ENCODE data around the gene TMC2.
"Not testable (repeated sequence)": the region's sequence is repeated elsewhere in the genome, so short reads cannot be mapped to it uniquely, and the experiment has no call there.

TMC2 gene

DNA sequence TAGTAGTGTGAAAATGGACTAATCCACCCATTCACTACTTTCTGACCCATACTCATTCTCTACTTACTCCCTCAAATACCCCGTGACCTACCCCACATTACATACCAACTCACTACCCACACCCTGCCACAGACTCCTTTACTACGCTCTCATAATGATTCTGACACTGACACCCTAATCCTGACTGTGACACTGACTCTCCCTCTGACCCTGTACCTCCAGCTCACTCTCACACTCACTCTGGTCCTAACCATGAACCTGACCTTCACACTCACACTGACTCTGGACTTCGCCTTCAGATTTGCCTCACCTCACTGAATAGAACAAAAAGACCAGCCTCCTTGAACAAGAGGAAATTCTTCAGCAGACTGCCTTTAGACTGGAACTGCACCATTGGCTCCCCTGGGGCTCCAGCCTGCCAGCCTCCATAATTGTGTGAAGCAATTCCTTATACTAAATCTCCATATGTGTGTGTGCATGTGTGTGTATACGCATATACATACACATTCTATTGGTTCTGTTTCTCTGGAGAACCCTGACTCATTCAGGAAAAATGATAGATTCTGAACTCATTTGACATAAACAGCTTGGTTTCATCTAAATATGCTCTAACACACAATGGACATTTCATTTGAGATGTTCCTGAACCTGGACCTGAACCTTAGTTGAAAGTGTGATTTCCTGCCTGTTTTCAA is 17.1 kb upstream of the TMC2 start:
- no peak overlapping the region for H3K4me3 Mint-ChIP-seq
- H3K4me1 Mint-ChIP-seq: peaks cover 15% of the 10 kb centered on the region
- no peaks in the 10 kb centered on the region for H3K9me3 Mint-ChIP-seq
- no peaks in the 10 kb centered on the region for H3K27me3 Mint-ChIP-seq
- no peak for ATAC-seq
- no peak overlapping the region for H3K27ac Mint-ChIP-seq
- H3K36me3 Mint-ChIP-seq: no peaks in the 10 kb centered on the region

DNA sequence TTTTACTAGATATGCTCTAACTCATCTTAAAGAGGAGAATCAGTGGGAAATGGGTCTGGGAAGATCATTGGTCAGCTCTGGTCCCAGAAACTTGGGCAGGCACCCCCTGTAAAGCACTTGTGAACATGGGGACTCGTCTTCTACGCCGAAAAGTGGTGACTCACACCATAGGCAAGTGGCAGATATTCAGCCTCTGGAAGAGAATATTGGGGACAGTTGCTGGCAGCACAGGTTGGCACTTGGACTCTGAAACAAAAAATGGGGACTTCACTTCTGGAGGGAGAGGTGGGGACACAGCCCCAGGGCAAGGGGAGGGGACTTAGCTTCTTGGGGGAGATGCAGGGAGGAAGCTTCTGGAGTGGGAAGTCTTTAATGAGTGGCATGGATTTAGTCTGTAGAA is 15.8 kb upstream of the TMC2 start:
- H3K36me3 Mint-ChIP-seq: no peaks in the 10 kb centered on the region
- H3K4me3 Mint-ChIP-seq: no peak overlapping the region
- peaks cover 23% of the 10 kb centered on the region for H3K4me1 Mint-ChIP-seq
- no peaks in the 10 kb centered on the region for H3K9me3 Mint-ChIP-seq
- no peak for ATAC-seq
- no peaks in the 10 kb centered on the region for H3K27me3 Mint-ChIP-seq
- no peak overlapping the region for H3K27ac Mint-ChIP-seq

DNA sequence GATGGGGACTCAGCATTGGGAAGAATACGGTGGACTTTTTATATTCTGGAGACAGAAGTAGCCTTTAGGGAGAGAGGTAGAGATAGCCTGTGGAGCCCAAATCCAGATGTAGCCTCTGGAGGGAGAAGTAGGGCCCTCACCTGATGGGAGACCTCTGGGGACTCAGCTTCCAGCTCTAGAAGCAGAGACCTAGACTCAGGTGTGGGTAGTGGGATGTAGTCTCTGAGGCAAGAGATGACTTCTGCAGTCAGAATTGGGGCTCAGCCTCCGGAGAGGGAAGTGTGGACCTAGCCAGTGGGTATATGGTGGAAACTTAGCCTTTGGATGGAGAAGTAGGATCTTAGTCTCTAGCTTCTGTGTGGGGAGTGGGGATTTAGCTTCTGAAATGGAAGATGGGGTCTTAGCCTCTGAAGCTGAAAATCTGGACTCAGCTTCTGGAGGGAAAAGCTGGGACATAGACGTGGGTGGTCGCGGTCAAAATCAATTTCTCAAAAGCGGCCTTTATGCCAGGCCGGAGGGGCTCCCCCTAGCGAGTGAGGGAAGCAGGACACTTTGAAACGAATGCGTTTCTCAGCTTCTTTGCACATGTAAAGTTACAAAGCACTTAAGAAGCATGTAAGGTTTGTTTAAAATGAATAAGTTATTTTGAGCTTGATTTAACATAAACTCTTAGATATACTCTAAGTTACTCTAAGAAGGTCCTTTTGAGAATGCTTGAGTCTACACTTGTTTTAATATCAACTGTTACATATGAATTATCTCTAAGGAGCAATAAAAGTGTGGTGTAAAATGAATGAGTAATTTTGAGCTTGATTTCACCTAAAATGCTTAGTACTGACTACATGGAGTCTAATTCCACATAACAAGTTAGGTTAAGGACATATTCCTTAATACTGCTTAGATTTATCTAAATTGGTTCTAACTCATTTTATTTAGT is 14.7 kb upstream of the TMC2 start:
- Mint-ChIP-seq H3K4me3 (no peak overlapping the region), H3K27me3 (no peaks in the 10 kb centered on the region), H3K9me3 (no peaks in the 10 kb centered on the region), H3K36me3 (no peaks in the 10 kb centered on the region), H3K4me1 (peaks cover 24% of the 10 kb centered on the region), H3K27ac (no peak overlapping the region)
- ATAC-seq: no peak

DNA sequence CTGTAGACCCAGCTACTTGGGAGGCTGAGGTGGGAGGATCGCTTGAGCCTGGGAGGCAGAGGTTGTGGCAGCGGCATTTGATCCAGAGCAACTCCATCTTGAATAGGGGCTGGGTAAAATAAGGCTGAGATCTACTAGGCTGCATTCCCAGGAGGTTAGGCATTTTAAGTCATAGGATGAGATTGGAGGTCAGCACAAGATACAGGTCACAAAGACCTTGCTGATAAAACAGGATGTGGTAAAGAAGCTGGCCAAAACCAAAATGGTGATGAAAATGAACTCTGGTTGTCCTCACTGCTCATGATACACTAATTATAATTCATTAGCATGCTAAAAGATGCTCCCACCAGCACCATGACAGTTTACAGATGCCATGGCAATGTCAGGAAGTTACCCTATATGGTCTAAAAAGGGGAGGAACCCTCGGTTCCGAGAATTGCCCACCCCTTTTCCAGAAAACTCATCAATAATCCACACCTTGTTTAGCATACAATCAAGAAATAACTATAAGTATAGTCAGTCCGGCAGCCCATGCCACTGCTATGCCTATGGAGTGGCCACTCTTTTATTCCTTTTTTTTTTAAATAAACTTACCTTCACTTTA is 13.4 kb upstream of the TMC2 start:
- not testable (repeated sequence) for H3K27ac Mint-ChIP-seq, H3K36me3 Mint-ChIP-seq, H3K4me3 Mint-ChIP-seq, H3K9me3 Mint-ChIP-seq, H3K27me3 Mint-ChIP-seq, ATAC-seq
- H3K4me1 Mint-ChIP-seq: peaks cover 24% of the 10 kb centered on the region

DNA sequence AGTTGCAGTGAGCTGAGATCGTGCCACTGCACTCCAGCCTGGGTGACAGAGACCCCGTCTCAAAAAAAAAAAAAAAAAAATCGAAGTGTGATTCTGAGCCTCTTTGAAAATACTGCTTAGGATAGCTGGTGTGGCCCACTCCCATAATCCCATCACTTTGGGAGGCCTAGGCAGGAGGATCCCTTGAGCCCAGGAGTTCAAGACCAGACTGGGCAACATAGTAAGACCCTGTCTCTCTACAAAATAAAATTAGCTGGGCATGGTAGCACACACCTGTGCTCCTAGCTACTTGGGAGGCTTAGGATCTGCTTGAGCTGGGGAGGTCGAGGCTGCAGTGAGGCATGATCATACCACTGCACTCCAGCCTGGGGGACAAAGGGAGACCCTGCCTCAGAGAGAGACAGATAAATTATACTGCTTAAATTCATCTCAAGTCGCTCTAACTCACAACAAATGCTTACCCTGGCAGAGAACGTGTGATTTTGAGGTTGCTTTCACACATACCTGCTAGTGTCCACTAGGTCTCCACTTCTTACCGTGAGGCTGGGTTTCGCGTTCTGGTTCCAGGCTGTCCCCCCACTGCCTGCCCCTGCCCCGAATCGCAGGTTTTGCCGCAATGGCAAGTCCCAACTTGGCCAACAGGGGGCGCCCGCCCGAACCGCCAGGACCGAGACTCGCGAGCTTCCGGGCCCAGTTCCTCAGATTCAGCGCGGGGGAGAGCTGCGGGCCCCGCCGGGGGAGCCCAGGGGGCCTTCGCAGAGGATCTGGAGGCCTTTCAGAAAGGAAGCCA is 12.3 kb upstream of the TMC2 start:
- Mint-ChIP-seq H3K4me3 (peak overlapping the region; percentile 95), H3K9me3 (no peaks in the 10 kb centered on the region), H3K36me3 (no peaks in the 10 kb centered on the region), H3K27ac (peak overlapping the region; percentile 93), H3K27me3 (no peaks in the 10 kb centered on the region), H3K4me1 (peaks cover 24% of the 10 kb centered on the region)
- peak; percentile 90 for ATAC-seq

DNA sequence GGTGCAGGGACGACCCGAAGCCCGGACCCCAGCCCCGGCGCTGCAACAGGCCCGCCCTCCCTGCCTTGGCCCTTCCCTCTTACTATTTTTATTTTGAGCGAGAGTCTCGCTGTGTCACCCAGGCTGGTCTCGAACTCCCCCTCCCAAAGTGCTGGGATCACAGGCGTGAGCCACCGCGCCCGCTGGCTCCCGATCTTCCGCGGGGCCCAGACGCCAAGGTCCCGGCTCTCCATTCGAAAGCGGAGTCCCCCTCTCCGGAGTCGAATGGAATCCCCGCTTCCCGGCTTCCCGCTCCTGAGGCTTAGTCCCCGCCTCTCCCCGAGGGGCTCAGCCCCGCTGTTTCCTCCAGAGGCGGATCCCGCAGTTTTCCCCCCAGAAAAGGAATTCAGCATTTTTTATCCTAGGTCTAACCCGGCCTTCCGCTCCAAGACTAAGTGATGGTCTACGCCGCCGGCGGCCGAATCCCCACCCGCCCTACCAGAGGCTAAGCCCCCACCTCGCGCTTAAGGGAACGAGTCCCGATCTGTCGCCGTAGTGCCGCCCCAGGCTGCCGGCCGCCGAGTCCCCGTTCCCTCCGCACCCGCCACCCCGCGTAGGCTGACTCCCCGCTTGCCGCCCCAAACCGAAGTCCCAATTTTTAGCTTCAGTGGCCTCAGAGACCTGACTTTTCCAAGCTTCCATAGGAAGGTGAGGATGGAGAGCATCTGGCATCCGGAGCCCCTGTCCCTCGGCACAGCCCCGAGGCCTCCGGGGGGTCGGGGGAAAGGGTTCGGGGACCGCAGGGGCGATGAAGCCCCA is 11.5 kb upstream of the TMC2 start:
- Mint-ChIP-seq H3K4me1 (peaks cover 29% of the 10 kb centered on the region), H3K4me3 (peak overlapping the region; percentile 95), H3K27ac (peak overlapping the region; percentile 93), H3K9me3 (no peaks in the 10 kb centered on the region), H3K27me3 (no peaks in the 10 kb centered on the region), H3K36me3 (no peaks in the 10 kb centered on the region)
- peak; percentile 76 for ATAC-seq

DNA sequence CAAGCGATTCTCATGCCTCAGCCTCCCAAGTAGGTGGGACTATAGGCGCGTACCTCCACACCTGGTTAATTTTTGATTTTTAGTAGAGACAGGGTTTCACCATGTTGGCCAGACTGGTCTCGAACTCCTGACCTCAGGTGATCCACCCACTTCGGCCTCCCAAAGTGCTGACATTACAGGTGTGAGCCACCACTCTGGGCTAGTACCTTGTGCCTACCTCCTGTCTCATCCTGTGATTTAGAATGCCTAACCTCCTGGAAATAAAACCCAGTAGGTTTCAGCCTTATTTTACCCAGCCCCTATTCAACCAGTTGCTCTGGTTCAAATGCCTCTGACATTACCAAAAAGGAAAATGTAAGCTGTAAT is 10.2 kb upstream of the TMC2 start:
- H3K4me3 Mint-ChIP-seq, H3K27me3 Mint-ChIP-seq, H3K36me3 Mint-ChIP-seq, H3K9me3 Mint-ChIP-seq, H3K27ac Mint-ChIP-seq, ATAC-seq: not testable (repeated sequence)
- H3K4me1 Mint-ChIP-seq: peaks cover 33% of the 10 kb centered on the region

DNA sequence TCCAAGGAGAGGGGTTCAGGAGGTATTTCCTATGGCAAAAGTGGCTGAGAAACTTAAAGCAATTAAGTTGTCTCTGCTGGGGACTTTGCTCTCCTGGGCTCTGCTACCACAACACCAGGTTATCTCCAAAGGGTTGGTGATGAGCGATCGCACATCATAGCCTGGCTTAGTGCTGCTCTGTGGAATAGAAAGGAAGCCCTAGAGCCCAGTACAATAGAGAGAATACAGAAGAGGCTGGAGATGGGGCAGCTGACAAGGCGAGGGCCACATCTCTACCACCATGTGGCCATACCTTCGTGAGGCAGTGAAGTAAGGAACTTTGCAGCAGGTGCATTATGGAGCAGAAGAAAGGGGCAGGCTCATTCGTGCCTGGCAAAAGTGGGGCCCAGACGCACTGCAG is 8.6 kb upstream of the TMC2 start:
- Mint-ChIP-seq H3K9me3 (no peaks in the 10 kb centered on the region), H3K4me3 (no peak overlapping the region)

DNA sequence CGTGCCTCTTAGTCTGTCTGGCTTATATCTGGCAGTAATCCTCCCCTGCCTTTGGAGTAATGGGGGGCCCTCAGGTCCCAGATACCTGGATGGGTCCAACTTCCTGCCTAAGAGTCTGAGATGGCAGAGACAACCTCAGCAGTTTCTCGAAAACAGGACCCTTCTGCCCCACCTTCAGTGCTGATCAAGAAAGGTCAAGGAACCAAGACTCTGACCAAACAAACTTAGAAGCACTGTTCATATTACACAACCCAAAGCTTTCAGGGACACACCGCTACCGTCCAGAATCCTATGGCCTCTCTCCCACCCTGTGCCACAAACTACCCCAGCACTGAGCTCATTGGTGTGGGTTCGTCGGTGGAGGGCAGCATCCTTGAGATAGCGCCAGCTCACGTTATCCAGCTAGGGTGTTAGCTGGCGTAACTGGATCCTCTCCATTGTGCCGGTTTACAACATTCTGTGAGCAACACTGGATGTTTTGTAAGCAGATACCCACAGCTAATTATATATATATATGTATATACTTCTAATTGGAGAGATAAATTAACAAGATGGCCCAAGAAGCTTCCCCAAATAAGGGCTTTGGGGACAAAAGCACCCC is 7.6 kb upstream of the TMC2 start:
- H3K9me3 Mint-ChIP-seq: no peaks in the 10 kb centered on the region
- H3K4me3 Mint-ChIP-seq: no peak overlapping the region
- no peaks in the 10 kb centered on the region for H3K36me3 Mint-ChIP-seq
- peaks cover 28% of the 10 kb centered on the region for H3K4me1 Mint-ChIP-seq
- H3K27ac Mint-ChIP-seq: no peak overlapping the region
- no peak for ATAC-seq
- peaks cover 4% of the 10 kb centered on the region for H3K27me3 Mint-ChIP-seq

More for the DNA sequence above, 8.6 kb upstream of the TMC2 start:
- Mint-ChIP-seq H3K27ac (no peak overlapping the region), H3K4me1 (peaks cover 28% of the 10 kb centered on the region), H3K36me3 (no peaks in the 10 kb centered on the region), H3K27me3 (no peaks in the 10 kb centered on the region)
- no peak for ATAC-seq

DNA sequence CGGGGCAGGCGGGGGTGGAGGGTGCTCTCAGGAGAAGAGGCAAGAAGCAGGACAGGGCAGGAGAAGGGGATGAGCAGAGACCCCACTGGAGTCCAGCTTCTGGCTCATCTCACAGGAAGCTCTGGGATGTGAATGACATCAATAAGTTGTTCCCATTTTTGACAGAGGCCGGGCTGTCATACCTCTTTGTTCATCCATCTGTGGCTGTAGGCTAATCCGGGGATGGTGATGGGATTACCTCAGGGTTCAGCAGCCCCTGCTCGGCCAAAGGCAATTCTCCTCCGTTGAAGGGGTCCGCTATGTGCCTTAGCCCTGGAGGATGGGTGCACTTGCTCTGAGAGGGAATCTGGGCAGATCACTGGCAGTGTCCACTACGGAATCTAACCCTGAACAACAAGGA is 3.3 kb upstream of the TMC2 start:
- Mint-ChIP-seq H3K27me3 (peaks cover 35% of the 10 kb centered on the region), H3K36me3 (no peaks in the 10 kb centered on the region), H3K4me3 (no peak overlapping the region), H3K4me1 (peaks cover 9% of the 10 kb centered on the region), H3K9me3 (no peaks in the 10 kb centered on the region), H3K27ac (no peak overlapping the region)
- no peak for ATAC-seq

DNA sequence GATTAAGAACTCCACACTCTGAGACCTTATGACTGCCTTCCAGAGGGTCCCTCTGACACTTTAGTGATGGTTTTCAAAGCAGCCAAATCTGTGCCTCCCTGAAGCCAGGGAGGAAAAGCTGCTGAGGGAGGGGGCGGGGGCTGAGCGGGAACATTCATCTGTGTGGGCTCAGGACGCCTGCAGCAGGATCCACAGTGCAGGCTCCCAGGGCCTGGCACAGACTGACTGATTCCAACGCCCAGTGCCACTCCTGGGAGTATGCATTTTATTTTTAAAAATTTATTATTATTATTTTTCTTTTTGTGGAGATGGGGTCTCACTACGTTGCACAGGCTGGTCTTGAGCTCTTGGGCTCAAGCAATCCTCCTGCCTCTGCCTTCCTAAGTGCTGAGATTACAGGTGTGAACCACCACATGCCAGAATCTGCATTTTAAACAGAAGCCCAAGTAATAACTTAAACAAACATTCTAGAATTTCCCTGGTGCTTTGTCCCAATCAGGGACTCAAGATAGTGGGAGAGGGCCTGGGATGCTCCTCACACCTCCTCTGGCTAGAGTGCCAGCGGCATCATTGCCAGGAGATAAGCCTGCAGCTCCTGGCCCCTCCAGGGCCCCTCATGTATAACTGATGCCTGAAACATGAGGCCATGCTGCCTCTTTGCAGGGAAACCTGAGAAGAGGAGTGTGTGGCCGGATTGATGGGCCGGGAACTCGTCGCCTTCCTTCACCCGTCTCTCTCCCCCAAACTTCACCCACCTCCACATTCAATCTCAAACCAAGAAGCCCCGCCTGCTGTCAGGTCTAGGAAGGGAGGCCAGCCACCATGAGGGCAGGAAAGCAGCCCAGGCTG is 438 bp upstream of the TMC2 start:
- Mint-ChIP-seq H3K9me3 (no peaks in the 10 kb centered on the region), H3K27ac (no peak overlapping the region), H3K4me1 (no peaks in the 10 kb centered on the region), H3K27me3 (peaks cover 58% of the 10 kb centered on the region), H3K4me3 (no peak overlapping the region), H3K36me3 (no peaks in the 10 kb centered on the region)
- ATAC-seq: no peak

DNA sequence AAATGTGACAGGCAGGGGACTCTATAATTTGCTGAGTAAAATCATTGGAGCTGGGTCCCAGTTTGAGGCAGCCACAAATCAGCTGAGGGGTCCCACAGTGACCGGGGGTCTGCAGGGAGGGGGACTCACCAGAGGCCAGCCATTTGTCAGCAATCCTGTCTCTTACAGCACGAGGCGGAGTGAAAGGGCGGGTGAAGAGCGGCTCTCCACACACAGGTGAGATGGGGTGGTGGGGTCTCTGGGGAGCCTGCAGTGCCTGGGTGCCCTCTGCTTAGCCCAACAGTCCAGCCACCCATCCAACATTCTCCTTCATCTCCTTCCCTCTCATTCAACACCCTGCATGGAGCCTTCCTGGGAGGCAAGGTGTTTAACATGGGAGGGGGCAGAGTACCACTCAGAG is 728 bp downstream of the TMC2 start:
- Mint-ChIP-seq H3K4me3 (no peak overlapping the region), H3K27ac (no peak overlapping the region), H3K9me3 (no peaks in the 10 kb centered on the region), H3K36me3 (no peaks in the 10 kb centered on the region), H3K4me1 (no peaks in the 10 kb centered on the region), H3K27me3 (peaks cover 70% of the 10 kb centered on the region)
- no peak for ATAC-seq

DNA sequence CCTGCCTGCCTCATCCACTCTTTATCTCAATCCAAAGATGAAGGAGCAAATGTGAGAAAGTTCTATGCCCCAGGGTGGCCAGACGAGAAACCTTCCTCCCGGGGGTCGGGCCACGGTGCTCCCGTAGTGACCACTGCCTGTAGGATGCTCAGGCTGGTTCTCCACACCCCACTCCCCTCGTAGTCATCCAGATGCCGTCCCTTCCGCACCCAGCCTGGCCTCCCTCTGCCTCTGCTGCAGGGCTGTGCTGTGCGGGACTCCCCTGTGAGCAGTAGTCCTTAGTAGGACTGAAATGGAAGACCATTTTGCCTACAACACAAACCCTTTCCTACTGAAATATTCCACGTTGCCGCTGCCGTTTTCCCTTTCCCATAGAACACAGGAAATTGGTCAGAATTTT is 2.0 kb downstream of the TMC2 start:
- ATAC-seq: no peak
- Mint-ChIP-seq H3K4me1 (no peaks in the 10 kb centered on the region), H3K27me3 (peaks cover 74% of the 10 kb centered on the region), H3K36me3 (no peaks in the 10 kb centered on the region), H3K27ac (no peak overlapping the region), H3K9me3 (no peaks in the 10 kb centered on the region), H3K4me3 (no peak overlapping the region)

Data from stimulated activated memory B cell treated with anti-CD40 and anti-IgM and Interleukin-4, amounts not matched to agents 10 μg/mL and 1 μg/mL and 100 μg/mL, for 72 hours (primary cell).